ENCODE measurements around the gene TIMM23. TPM values are rescaled to one million over a fixed set of nuclear protein-coding genes. Genes with fewer than 3 reads are reported as not detected.

Gene TIMM23
- total RNA-seq, 1 experiment from 2014 or later, result 70.1 TPM

DNA sequence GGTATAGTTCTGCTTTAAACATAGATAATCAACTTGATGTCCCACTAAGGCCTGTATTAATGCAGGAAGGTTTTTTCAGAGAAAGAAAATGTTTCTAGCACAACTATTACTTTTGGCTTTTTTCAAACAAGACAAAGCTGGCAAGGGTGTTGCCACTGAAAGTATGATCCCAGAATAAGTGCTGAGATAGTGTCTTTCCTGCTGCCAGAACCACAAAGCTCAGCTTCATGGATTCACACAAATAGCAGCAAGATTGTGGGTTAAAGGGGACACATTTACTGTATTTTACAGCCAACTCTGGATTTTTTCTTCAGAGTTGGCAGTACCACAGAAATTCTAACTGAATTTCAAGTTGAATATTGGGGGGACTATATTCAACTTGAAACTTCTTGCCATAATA, 53.8 kb downstream of the TIMM23 start:
- TF ChIP-seq FOSL1 (IDR thresholded peaks at IDR 0.05; ENCODE audit: low read depth) (no peak), TCF7L2 (IDR thresholded peaks at IDR 0.05; ENCODE audit: borderline replicate concordance, extremely low read depth, insufficient read depth, insufficient read length) (no peak), SIN3A (IDR thresholded peaks at IDR 0.05; ENCODE audit: low read depth) (no peak), ZFX (IDR thresholded peaks at IDR 0.05) (no peak), POLR2A (IDR thresholded peaks at IDR 0.05; ENCODE audit: borderline replicate concordance, extremely low read depth, insufficient read depth, insufficient read length) (no peak), ELF1 (IDR thresholded peaks at IDR 0.05; ENCODE audit: borderline replicate concordance, low read depth) (no peak), CEBPB (IDR thresholded peaks at IDR 0.05; ENCODE audit: low read depth) (no peak), CBX3 (IDR thresholded peaks at IDR 0.05; ENCODE audit: low read depth) (no peak), JUND (IDR thresholded peaks at IDR 0.05) (no peak), SP1 (IDR thresholded peaks at IDR 0.05; ENCODE audit: low read depth) (no peak), EZH2phosphoT487 (IDR thresholded peaks at IDR 0.05; ENCODE audit: borderline replicate concordance) (no peak), ZNF274 (IDR thresholded peaks at IDR 0.05; ENCODE audit: low read depth, low read length) (no peak), YY1 (IDR thresholded peaks at IDR 0.05; ENCODE audit: extremely low read depth, insufficient replicate concordance, low read depth, low read length) (no peak)
- TF ChIP-seq, protein P1, sequence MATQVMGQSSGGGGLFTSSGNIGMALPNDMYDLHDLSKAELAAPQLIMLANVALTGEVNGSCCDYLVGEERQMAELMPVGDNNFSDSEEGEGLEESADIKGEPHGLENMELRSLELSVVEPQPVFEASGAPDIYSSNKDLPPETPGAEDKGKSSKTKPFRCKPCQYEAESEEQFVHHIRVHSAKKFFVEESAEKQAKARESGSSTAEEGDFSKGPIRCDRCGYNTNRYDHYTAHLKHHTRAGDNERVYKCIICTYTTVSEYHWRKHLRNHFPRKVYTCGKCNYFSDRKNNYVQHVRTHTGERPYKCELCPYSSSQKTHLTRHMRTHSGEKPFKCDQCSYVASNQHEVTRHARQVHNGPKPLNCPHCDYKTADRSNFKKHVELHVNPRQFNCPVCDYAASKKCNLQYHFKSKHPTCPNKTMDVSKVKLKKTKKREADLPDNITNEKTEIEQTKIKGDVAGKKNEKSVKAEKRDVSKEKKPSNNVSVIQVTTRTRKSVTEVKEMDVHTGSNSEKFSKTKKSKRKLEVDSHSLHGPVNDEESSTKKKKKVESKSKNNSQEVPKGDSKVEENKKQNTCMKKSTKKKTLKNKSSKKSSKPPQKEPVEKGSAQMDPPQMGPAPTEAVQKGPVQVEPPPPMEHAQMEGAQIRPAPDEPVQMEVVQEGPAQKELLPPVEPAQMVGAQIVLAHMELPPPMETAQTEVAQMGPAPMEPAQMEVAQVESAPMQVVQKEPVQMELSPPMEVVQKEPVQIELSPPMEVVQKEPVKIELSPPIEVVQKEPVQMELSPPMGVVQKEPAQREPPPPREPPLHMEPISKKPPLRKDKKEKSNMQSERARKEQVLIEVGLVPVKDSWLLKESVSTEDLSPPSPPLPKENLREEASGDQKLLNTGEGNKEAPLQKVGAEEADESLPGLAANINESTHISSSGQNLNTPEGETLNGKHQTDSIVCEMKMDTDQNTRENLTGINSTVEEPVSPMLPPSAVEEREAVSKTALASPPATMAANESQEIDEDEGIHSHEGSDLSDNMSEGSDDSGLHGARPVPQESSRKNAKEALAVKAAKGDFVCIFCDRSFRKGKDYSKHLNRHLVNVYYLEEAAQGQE (IDR thresholded peaks at IDR 0.05; ENCODE audit: low read depth), result no peak
- TF ChIP-seq, protein P2, sequence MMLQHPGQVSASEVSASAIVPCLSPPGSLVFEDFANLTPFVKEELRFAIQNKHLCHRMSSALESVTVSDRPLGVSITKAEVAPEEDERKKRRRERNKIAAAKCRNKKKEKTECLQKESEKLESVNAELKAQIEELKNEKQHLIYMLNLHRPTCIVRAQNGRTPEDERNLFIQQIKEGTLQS (IDR thresholded peaks at IDR 0.05), result no peak
- TF ChIP-seq, protein P3, sequence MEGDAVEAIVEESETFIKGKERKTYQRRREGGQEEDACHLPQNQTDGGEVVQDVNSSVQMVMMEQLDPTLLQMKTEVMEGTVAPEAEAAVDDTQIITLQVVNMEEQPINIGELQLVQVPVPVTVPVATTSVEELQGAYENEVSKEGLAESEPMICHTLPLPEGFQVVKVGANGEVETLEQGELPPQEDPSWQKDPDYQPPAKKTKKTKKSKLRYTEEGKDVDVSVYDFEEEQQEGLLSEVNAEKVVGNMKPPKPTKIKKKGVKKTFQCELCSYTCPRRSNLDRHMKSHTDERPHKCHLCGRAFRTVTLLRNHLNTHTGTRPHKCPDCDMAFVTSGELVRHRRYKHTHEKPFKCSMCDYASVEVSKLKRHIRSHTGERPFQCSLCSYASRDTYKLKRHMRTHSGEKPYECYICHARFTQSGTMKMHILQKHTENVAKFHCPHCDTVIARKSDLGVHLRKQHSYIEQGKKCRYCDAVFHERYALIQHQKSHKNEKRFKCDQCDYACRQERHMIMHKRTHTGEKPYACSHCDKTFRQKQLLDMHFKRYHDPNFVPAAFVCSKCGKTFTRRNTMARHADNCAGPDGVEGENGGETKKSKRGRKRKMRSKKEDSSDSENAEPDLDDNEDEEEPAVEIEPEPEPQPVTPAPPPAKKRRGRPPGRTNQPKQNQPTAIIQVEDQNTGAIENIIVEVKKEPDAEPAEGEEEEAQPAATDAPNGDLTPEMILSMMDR (IDR thresholded peaks at IDR 0.05 in 2 of 3, conservative IDR thresholded peaks at IDR 0.05 in 1 of 3; ENCODE audit: borderline replicate concordance in 1 of 3, insufficient read depth in 1 of 3, low read depth in 2 of 3, low read length in 2 of 3), result no peak
- Histone ChIP-seq H3K27me3 (ENCODE audit: insufficient read depth, low read length) (no peaks in the 10 kb centered on the region), H3K9me2 (ENCODE audit: insufficient read depth) (no peaks in the 10 kb centered on the region), H3K27ac (ENCODE audit: low read depth, low read length) (no peak overlapping the region), H2AFZ (ENCODE audit: low read depth, low read length, poor library complexity, severe bottlenecking) (no peak overlapping the region), H4K20me1 (ENCODE audit: insufficient read depth) (peaks cover 5% of the 10 kb centered on the region; the same call in 1 of the 2 replicates), H3K79me2 (ENCODE audit: insufficient read depth, low read length) (peaks cover 86% of the 10 kb centered on the region), H3K4me2 (ENCODE audit: low read length) (no peak overlapping the region), H3K36me3 (ENCODE audit: control insufficient read depth in 1 of 2, insufficient read depth in 2 of 2, low read length in 2 of 2) (no peaks in the 10 kb centered on the region), H3K9me3 (ENCODE audit: control insufficient read depth in 1 of 2, insufficient read depth in 1 of 2, low read depth in 1 of 2, low read length in 2 of 2) (no peaks in the 10 kb centered on the region), H3K9ac (ENCODE audit: low read length) (no peak overlapping the region), H3K4me1 (ENCODE audit: control insufficient read depth in 1 of 2, insufficient read depth in 2 of 2, low read length in 2 of 2) (peaks cover 26 to 50% of the 10 kb centered on the region in 2 experiments), H3K4me3 (replicated peaks in 1 of 2; ENCODE audit: low read depth in 1 of 2, low read length in 2 of 2) (no peak overlapping the region)
- ChIA-PET RAD21 (ENCODE audit: low non-redundant PET in 1 of 2, low total read pairs in 2 of 2, uncharacterized antibody in 2 of 2, unreplicated experiment in 2 of 2) (no interaction called here), POLR2A (no interaction called here), CTCF (no interaction called here)
- no TSS peak for BruUV-seq (replicated peaks)
- ATAC-seq (no peak), DNase-seq (ENCODE audit: low read depth, low spot score) (no peak)
- intact Hi-C loops (cut with micrococcal nuclease), result loop anchor here (5.0 kb wide), 1 partner anchor 774 kb away; no protein-coding TSS in a partner anchor
